VCaP (cell line): ENCODE results near the gene ECPAS.
"Not testable (repeated sequence)": the region's sequence is repeated elsewhere in the genome, so short reads cannot be mapped to it uniquely, and the experiment has no call there.

Experiments used
- H3K27ac ChIP-seq: fragments of 450-650 bp; 2 replicates; pipeline ENCODE4 v1.5.1; 2017
- TF ChIP-seq, protein P1 (sequence below): fragments of 450-650 bp; conservative IDR thresholded peaks from 2 replicates; pipeline ENCODE4 v1.5.1; 2017; ENCODE audit warnings: mild to moderate bottlenecking, moderate library complexity

Gene ECPAS

DNA sequence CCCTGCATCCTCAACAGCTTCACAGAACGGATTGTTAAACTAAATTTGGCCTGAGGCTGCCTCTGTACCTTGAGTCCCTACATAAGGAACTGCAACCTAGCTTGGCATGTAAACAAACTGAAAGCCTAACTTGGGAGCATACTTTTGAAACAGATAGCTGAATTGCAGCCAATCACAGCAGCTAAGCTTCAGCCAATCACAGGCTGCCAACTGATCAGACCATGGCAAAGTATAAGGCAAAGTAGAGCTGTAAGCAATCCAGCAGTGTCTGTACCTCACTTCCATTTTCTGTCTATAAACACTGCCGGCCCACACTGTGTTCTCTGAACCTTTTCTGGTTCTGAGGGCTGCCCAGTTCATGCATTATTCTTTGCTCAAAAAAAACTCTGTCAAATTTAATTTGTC is 31.9 kb upstream of the ECPAS start:
- TF ChIP-seq, protein P1, sequence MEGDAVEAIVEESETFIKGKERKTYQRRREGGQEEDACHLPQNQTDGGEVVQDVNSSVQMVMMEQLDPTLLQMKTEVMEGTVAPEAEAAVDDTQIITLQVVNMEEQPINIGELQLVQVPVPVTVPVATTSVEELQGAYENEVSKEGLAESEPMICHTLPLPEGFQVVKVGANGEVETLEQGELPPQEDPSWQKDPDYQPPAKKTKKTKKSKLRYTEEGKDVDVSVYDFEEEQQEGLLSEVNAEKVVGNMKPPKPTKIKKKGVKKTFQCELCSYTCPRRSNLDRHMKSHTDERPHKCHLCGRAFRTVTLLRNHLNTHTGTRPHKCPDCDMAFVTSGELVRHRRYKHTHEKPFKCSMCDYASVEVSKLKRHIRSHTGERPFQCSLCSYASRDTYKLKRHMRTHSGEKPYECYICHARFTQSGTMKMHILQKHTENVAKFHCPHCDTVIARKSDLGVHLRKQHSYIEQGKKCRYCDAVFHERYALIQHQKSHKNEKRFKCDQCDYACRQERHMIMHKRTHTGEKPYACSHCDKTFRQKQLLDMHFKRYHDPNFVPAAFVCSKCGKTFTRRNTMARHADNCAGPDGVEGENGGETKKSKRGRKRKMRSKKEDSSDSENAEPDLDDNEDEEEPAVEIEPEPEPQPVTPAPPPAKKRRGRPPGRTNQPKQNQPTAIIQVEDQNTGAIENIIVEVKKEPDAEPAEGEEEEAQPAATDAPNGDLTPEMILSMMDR = no peak
- H3K27ac ChIP-seq = no peak overlapping the region

- no peak overlapping the region for H3K27ac ChIP-seq
- TF ChIP-seq, protein P1 = no peak
Measured at GRCh38 chr9:111514967-111515366, 30.8 kb upstream of the ECPAS start.

DNA sequence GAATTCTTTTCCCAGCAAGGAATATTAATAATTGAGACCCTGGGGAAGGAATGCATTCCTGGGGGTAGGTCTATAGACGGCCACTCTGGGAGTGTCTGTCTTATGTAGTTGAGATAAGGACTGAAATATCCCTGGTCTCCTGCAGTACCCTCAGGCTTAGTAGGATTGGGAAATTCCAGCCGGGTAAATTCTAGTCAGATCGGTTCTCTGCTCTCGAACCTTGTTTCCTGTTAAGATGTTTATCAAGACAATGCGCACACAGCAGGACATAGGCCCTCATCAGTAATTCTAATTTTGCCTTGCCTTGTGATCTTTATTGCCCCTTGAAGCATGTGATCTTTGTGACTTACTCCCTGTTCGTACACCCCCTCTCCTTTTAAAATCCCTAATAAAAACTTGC is 27.4 kb upstream of the ECPAS start:
- H3K27ac ChIP-seq = not testable (repeated sequence)

- H3K27ac ChIP-seq = no peak overlapping the region
- TF ChIP-seq, protein P1 = no peak
Measured at GRCh38 chr9:111502506-111502905, 18.3 kb upstream of the ECPAS start.

- no peak overlapping the region for H3K27ac ChIP-seq
- TF ChIP-seq, protein P1 = no peak
Measured at GRCh38 chr9:111501648-111502047, 17.5 kb upstream of the ECPAS start.

DNA sequence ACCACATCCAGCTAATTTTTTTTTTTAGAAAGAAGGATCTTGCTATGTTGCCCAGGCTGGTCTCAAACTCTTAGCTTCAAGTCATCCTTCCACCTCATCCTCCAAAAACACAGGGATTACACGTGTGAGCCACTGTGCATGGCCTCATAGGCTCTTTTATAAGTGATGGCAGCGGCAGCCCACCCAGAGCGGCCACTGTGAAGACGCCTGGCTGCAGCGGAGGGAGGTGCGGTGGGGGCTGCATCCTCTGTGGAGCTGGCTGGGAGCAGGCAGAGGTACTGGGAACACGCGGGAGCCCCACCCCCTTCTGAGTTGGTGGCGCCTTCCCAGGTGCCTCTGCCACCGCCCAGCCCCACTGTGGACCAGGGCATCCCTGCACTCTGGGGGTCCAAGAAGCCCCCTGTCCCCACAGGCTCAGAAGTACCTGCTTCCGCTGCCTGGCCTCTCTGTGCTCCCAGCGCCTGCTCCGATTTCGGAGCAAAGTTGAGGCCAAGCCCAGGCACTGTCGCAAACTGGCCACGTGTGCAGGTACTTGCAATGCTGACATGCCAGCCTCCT is 16.9 kb upstream of the ECPAS start:
- TF ChIP-seq, protein P1 = no peak

DNA sequence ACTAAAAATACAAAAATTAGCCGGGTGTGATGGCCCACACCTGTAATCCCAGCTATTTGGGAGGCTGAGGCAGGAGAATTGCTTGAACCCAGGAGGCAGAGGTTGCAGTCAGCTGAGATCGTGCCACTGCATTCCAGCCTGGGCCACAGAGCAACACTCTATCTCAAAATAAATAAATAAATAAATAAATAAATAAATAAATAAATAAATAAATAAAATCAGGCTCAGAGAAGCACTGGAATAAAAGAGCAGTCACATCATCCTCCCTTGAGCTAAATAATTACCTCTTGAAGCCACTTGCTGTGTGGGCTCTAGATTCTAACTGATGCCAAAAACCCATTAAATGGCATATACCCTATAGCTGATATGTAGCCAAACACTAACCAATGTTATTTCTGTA is 13.0 kb upstream of the ECPAS start:
- H3K27ac ChIP-seq = not testable (repeated sequence)

More for the DNA sequence above, 16.9 kb upstream of the ECPAS start:
- no peak overlapping the region for H3K27ac ChIP-seq

DNA sequence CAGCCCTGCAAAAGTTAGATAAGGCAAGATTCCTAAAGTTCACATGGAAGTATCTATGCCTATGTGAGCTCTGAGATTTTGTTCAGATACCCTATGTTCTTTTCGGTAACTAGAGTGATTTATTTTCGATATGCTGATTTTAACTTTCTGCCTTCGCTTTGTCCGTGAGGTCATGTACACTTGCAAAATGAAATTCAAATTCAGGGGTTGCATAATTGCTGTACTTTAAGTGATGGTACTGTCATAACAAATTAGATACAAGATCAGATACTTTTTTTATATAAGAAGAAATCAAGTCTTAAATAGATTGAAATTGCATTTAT is 350 bp upstream of the ECPAS start:
- TF ChIP-seq, protein P1 = no peak
- peak overlapping the region; percentile 100 for H3K27ac ChIP-seq

- peak overlapping the region; percentile 100 for H3K27ac ChIP-seq
Measured at GRCh38 chr9:111483439-111483857, 735 bp downstream of the ECPAS start.

More at GRCh38 chr9:111483439-111483857, 735 bp downstream of the ECPAS start:
- TF ChIP-seq, protein P1 = no peak
